A673 (cell line): ENCODE measurements around the gene DDB1.

Experiments used
- CTCF ChIP-seq: fragments of 300-800, 200-600 bp; sonication (generic); conservative IDR thresholded peaks from 2 replicates; pipeline ENCODE4 v1.5.1; 2017; ENCODE audit warnings: low read depth, mild to moderate bottlenecking, antibody characterized with exemption, low read length, moderate library complexity, mixed read lengths
- EZH2 ChIP-seq: fragments of 200-600 bp; sonication (generic); IDR thresholded peaks from 2 replicates; pipeline ENCODE4 v1.6.1; 2017; ENCODE audit warnings: borderline replicate concordance, low read depth, mild to moderate bottlenecking, mixed read lengths, antibody characterized with exemption, low read length; ENCODE audit not compliant: poor library complexity, severe bottlenecking

- TF ChIP-seq CTCF (no peak), EZH2 (no peak)
These were observed 2.4 kb upstream of the DDB1 start for GRCh38 chr11:61335355-61335710.
